Prostate gland (tissue), 2 donors: ENCODE results near the gene AKAP8.

ENCODE experiments used
- CTCF ChIP-seq, 4 experiments: fragments of 200-600 bp in 2 of 4; fragments of 450-650 bp in 2 of 4; sonication (generic) in 2 of 4; IDR thresholded peaks; 1 replicate in 3 of 4; 2 replicates in 1 of 4; pipeline ENCODE4 v1.5.1; 2016 to 2019; ENCODE audit warnings: antibody characterized with exemption in 4 of 4, mild to moderate bottlenecking in 2 of 4, moderate library complexity in 2 of 4
- POLR2A ChIP-seq: fragments of 450-650 bp; IDR thresholded peaks from one replicate; pipeline ENCODE4 v1.6.1; 2016; ENCODE audit warnings: antibody characterized with exemption, mild to moderate bottlenecking
- POLR2AphosphoS5 ChIP-seq: sonication (generic); formaldehyde crosslinking; IDR thresholded peaks from one replicate; pipeline ENCODE4 v1.6.1; 2017; ENCODE audit warnings: antibody characterized with exemption

DNA sequence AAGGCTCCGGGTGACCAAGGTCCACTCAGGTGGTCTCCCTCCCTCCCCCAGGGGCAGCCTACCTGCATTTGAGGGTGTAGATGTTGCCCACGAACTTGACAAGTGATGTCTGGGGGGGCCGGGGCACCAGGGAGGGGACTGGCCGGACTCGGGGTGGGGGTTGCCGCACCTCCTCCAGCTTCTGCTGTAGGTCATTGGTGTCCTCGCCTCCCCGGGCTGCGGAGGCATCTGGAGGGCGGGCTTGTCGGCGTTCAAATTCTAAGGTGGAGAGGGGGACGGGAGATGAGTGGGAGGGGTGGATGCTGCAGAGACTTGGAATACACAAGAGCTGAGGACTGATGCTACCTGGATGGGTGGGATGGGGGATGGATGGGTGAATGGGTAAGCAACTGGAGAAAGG is 44.5 kb upstream of the AKAP8 start:
- TF ChIP-seq CTCF (IDR thresholded peaks at IDR 0.05) (no peak), POLR2A (no peak), POLR2AphosphoS5 (no peak)
